ENCODE results near the gene JPH2.

Gene JPH2

DNA sequence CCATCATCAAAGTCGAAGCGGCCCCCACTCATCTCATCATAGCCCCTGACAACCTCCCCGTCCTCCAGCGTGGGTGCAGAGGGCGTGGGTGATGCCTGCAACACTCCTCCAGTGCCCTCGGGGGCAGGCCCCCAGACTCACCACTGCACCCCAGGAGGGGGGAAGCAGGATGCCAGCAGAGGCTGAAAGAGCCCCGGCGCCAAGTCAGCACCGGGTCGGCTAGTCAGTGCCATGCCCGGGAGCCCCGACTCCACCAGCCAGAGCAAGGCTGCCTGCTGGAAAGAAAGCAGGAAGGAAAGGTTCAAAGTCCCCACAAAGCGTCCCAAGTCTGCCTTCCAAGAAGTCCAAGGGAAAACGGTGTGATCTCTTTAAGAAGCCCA lies 324 bp downstream of the JPH2 start:
- no peak for DNase-seq

- DNase-seq, result no peak
These were observed 787 bp downstream of the JPH2 start for GRCh38 chr20:44186201-44186600.

DNA sequence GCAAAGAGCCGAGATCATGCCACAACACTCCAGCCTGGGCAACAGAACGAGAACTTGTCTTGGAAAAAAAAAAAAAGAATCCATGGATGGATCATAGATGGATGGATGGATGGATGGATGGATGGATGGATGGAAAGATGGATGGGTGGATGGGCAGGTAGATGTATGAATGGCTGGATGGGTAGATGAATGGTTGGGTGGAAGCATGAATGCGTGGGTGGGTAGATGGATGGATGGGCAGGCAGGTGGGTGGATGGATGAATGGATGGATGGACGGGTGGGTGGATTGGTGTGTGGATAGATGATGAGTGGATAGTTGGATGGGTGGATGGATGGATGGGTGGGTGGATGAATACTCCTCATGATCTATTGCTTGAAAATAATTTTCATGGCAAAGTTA lies 1.4 kb downstream of the JPH2 start:
- DNase-seq, result no peak

DNA sequence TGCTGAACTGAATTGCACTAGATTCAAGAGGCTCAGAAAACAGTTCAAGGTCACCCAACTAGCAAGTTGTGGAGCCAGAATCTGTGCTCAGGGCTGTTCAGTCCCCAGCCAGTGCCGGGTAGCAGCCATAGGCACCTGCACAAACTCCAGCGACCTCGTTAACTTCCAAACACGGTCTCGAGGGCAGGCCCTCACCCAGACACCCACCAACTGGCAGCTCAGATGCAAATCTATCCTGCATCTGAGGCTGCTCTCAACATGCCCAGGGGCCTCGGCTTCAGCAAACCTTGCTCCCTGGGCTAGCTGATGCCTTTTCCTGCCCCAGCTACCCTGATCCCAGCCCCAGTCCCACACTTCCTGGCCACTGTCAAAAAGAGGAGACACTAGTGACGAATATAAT lies 3.7 kb downstream of the JPH2 start:
- no peak for DNase-seq

DNA sequence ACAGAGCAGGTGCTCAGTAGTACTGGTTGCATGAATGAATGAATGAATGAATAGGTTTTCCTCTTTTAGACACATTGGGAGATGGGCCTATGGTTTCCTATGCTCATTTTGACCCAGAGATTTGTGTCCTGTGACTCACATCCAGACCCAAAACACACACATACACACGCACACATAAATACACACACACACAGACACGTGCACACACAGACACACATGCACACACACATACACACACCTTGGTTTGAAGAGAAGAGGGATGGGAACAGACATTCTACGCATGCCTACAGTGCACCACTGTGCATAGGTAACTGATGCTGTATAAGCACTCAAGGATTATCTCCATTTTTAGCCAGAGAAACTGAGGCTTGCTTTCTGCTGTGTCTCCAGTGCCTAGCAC lies 4.1 kb downstream of the JPH2 start:
- DNase-seq, result no peak

DNA sequence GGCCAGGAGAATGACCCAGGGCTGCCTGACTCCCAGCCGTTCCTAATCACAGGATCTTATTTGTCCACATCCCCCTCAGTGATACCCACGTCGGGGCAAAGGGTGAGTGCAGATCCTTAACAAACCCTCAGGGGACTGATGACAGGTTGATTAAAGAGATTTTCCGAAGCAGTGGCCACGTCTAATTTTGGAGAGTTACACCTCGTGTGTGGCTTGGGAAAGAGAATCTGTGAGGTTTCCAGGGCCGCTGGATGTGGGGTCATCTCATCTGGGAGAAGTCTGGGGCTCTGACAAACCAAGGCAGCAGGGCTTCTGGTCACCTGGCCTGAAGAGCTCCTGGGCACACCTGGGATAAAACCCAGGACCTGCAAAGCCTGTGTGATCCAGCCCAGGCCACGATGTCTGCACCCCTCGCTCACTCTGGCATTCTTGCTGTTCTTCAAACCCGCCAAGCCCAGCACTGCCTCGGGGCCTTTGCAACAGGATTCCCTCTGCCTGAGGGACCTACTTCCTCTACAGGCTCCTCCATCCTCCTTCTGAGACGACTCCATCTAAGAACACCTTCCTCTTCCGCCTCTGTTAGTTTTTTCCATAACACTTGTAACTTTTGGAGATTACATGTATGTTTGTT lies 4.7 kb downstream of the JPH2 start:
- no peak for DNase-seq

GRCh38 chr20:44181611-44182010 lies 5.4 kb downstream of the JPH2 start:
- no peak for DNase-seq

DNA sequence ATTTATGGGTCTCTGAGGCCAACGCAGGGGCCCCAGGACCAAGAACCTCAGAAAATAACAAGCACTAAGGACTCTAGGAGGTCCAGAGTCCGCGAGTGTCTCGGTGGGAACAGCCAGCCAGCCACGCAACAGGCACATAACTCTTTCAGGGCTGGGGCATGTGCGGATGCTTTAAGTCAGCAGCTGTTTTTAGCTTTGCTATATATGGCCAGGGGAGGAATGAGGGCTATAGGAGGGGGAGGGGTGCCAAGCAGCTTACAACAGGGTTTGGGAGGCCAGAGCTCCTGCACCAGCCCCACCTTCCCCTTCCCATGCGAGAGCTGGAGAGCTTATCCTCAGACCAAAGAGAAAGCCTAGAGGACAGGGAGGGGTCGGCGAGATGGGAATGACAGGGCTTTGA lies 6.2 kb downstream of the JPH2 start:
- no peak for DNase-seq

DNA sequence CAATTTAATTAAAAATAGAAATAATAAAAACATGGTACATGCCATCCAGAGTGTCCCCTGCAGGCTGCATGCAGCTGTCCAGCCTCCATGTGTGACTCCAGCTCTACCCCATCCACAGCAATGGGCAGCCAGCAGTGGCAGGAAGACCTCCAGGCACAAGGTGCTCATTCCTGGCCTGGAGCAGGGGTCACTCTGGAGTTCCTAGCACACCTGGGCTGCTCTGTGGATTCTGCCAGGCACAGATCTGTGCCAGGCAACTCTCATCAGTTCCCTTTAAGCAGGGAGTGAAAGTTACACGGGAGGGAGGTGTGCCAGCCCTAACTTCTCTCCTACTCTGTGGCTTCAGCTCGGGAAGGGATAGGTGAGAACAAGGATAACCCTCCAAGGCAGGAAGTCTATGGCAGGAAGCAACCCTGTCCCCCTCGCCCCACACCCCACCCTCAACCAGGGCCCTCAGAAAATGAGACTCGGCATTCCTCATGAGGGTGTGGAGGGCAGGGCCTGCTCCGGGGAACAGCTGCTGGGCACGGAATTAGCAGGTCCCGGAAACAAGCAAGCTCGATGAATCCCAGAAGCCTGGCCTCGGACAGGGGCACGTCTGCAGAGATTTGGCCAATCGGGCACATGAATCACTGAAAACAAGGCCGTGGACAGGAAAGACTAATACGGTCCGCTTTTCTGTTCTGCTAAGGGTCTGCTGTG lies 10.0 kb downstream of the JPH2 start:
- DNase-seq, result no peak

DNA sequence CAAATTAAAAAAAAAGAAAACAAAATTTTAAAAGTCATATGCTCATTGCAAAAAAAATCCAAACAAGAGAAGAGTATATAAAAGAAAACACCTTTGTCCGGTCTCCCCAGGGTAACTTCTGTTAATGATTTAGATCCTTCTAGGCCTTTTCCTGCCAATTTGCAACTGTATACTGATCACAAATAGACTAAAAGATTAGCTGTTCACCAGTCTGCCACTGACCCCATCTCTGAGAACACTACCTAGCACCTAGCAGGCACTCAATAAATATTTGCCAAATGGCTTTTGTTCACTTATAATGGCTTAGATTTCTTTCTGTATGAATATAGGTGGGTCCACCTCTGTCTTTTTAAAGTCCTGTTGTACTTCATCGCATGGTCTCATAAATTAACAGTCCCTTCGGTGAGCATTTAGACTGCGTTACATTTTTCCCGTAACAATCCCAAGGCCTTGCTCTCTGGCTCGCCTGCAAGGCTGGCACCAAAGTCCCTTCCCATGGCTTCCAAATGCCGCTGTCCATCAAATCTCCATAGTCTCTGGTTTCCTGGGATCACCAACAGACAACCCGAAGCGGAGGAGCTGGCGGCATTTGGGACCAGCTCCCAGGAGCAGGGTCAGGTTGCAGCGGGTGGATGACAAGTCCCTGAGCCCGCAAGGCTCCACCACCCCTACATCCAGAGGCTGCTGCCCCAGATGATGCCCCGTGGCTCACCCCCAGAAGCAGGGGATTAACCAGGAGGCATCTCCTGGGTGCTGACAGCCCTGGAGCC lies 11.8 kb downstream of the JPH2 start:
- DNase-seq, result no peak

DNA sequence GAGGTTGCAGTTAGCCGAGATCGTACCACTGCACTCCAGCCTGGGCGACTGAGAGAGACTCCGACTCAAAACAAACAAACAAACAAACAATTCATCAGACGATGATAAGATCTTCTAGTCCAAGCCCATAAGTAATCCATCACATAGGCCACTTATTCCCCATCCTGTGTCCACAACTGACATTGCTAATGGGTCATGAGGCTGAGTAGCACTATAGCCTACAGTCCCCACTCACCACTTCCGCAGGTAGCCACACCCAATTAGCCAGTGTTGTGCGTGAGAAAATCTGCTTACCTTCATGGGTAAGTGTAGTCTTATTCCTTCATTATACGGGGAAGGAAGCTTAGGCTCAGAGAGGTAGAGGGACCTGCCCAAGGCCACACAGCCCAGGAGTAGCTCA lies 13.1 kb downstream of the JPH2 start:
- DNase-seq, result no peak

DNA sequence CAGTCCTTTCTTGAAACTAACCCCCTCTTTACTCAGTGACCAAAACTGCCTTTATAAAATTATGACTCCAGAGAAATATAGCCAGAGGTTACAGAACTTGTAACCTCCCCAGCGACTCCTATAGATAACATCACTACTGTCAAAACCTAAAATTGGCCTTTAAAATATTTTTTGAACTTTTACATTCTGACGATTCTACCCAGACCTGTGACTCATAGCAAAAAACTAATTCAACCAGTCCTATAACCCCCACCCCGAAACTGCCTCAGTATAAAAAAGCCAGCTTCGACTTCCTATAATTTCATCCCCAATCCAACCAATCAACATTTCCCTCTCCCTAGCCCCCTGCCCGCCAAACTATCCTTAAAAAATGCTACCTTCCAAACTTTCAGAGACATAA lies 13.9 kb downstream of the JPH2 start:
- no peak for DNase-seq

DNA sequence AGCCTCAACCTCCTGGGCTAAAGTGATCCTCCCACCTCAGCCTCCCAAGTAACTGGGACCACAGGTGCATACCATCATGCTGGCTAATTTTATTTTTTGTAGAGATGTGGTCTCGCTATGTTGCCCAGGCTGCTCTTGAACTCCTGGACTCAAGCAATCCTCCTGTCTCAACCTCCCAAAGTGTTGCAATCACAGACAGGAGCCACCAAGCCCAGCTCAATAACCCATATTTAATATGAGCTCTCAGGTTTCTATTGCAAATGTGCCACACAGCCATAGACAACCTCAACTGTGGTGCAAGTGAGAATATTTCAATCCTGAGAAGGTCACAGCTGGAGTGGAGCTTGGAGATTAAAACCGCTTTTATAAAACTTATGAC lies 14.4 kb downstream of the JPH2 start:
- no peak for DNase-seq

DNA sequence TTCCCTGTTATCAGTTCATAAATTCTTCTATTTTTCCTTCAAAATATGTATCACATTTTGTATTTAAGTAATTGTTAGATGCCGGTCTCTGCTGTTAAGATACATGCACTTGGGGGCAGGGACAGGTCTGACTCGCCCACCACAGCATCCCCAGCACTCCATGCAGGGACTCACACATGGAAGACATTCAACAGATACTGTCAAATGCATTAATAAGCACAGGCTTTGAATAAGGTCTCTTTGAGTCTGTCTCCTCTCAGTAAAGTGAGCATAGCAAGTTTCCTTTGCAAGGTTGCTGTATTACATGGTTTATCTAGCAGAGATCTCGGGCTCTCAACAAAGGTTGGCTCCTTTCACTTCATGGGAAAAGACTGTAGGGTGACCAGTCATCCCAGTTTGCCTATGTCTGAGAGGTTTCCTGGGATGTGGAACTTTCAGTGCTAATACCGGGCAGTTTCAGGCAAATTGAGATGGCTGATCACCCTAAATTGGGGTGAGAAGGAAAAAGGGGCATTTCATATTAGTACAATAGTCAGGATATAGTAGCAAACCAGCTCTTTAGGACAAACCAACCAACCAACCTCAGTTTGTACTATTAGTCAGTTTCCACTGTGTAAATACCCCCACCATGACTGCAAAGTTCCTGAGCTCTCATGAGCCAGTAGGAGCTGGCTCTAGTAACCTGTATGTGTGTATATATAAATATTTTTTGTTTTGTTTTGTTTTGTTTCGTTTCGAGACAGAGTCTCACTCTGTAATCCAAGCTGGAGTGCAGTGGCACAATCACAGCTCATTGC lies 15.0 kb downstream of the JPH2 start:
- no peak for DNase-seq

GRCh38 chr20:44170816-44171410 lies 16.1 kb downstream of the JPH2 start:
- no peak for DNase-seq

- DNase-seq, result no peak
These were observed 19.3 kb downstream of the JPH2 start for GRCh38 chr20:44167736-44168135.

- no peak for DNase-seq
These were observed 20.5 kb downstream of the JPH2 start for GRCh38 chr20:44166477-44166876.

- no peak for DNase-seq
These were observed 21.0 kb downstream of the JPH2 start for GRCh38 chr20:44166008-44166407.

GRCh38 chr20:44160133-44160532 lies 26.9 kb downstream of the JPH2 start:
- DNase-seq, result no peak

DNA sequence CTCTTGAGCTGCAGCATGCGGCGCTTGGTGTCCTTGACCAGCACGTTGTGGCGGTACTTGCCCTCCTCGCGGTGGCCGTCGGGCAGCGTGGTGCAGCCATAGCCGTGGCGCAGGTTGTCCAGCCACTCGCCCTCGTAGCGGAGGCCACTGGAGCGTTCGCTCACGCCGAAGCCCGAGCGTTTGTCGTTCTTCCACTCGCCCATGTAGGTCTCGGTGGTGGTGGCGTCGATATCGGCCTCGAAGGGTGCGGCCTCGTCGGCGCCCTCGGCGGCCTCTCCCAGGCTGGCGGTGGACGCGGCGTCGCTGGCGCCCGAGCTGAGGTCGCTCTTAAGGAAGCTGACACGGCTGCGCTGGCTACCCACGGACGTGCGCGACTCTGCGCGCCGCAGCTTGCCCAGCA lies 27.3 kb downstream of the JPH2 start:
- no peak for DNase-seq

- no peak for DNase-seq
These were observed 27.9 kb downstream of the JPH2 start for GRCh38 chr20:44159125-44159524.

- DNase-seq, result no peak
These were observed 29.9 kb downstream of the JPH2 start for GRCh38 chr20:44157061-44157460.

- DNase-seq, result no peak
These were observed 32.4 kb downstream of the JPH2 start for GRCh38 chr20:44154521-44155001.
